ENCODE data around the gene ELOVL5.

ELOVL5 gene

GRCh38 chr6:53366128-53366641 lies 17.4 kb upstream of the ELOVL5 start:
- H4K91ac ChIP-seq (ENCODE audit: low read depth, low read length, poor library complexity): no peak overlapping the region
- no peak overlapping the region for H2BK120ac ChIP-seq (ENCODE audit: low read depth, low read length)
- H3K36me3 ChIP-seq (replicated peaks in 1 of 2; ENCODE audit: control insufficient read depth in 2 of 2, insufficient read depth in 2 of 2, low read length in 2 of 2): no peaks in the 10 kb centered on the region
- no peak overlapping the region for H3K4me2 ChIP-seq (ENCODE audit: insufficient read depth, low read length, poor library complexity, severe bottlenecking)
- no peak overlapping the region for H3K4me3 ChIP-seq (ENCODE audit: low read length in 2 of 2)
- no peak overlapping the region for H3K23ac ChIP-seq (ENCODE audit: low read depth, low read length, poor library complexity)
- no peak overlapping the region for H3K14ac ChIP-seq (ENCODE audit: low read length)
- H3K27me3 ChIP-seq (ENCODE audit: control insufficient read depth in 3 of 3, insufficient read depth in 3 of 3, low read depth in 1 of 3, low read length in 3 of 3): no peaks in the 10 kb centered on the region
- no CpG with 5 or more reads among the region's 4 CpGs for WGBS, 2 donors (ENCODE audit: extremely low coverage in 2 of 2, insufficient read length in 2 of 2, insufficient replicate concordance in 1 of 2)
- no peak overlapping the region for H2BK5ac ChIP-seq (ENCODE audit: low read length)
- peaks cover 3 to 9% of the 10 kb centered on the region in 2 donors for H3K9me3 ChIP-seq (replicated peaks in 1 of 2; ENCODE audit: control insufficient read depth in 2 of 2, insufficient read depth in 1 of 2, low read depth in 1 of 2, low read length in 2 of 2)
- no peak overlapping the region for H2AK5ac ChIP-seq (ENCODE audit: low read depth, low read length)
- H3K79me1 ChIP-seq (ENCODE audit: low read depth, low read length): no peaks in the 10 kb centered on the region
- no peak overlapping the region for H3K9ac ChIP-seq (ENCODE audit: low read depth, low read length, poor library complexity)
- H3K27ac ChIP-seq (replicated peaks; ENCODE audit: low read length): no peak overlapping the region
- peaks cover 3 to 8% of the 10 kb centered on the region in 2 donors for H3K4me1 ChIP-seq (ENCODE audit: control insufficient read depth in 2 of 2, insufficient read depth in 1 of 2, low read depth in 1 of 2, low read length in 2 of 2)
- no peak overlapping the region for H2AFZ ChIP-seq (ENCODE audit: low read length)
- no peak for DNase-seq (ENCODE audit: low spot score)
- no peak overlapping the region for H2BK12ac ChIP-seq (ENCODE audit: low read length)
- no peak overlapping the region for H4K8ac ChIP-seq (ENCODE audit: low read depth, low read length)
- H3K4ac ChIP-seq (ENCODE audit: low read length): no peak overlapping the region
- H2BK15ac ChIP-seq (ENCODE audit: low read length): no peak overlapping the region
- H3K18ac ChIP-seq (ENCODE audit: low read length): no peak overlapping the region

GRCh38 chr6:53363341-53364079 lies 14.8 kb upstream of the ELOVL5 start:
- no peak overlapping the region for H3K14ac ChIP-seq (ENCODE audit: low read length)
- H3K36me3 ChIP-seq (replicated peaks in 1 of 2; ENCODE audit: control insufficient read depth in 2 of 2, insufficient read depth in 2 of 2, low read length in 2 of 2): no peaks in the 10 kb centered on the region
- H2AFZ ChIP-seq (ENCODE audit: low read length): no peak overlapping the region
- DNase-seq (ENCODE audit: low spot score): no peak
- no peak overlapping the region for H2BK5ac ChIP-seq (ENCODE audit: low read length)
- H2BK120ac ChIP-seq (ENCODE audit: low read depth, low read length): no peak overlapping the region
- H3K4ac ChIP-seq (ENCODE audit: low read length): no peak overlapping the region
- H3K18ac ChIP-seq (ENCODE audit: low read length): peak overlapping the region; percentile 73
- H3K27ac ChIP-seq (replicated peaks; ENCODE audit: low read length): no peak overlapping the region
- no peak overlapping the region for H4K91ac ChIP-seq (ENCODE audit: low read depth, low read length, poor library complexity)
- H4K8ac ChIP-seq (ENCODE audit: low read depth, low read length): no peak overlapping the region
- no CpG with 5 or more reads among the region's 37 CpGs for WGBS, 2 donors (ENCODE audit: extremely low coverage in 2 of 2, insufficient read length in 2 of 2, insufficient replicate concordance in 1 of 2)
- peaks cover 13 to 14% of the 10 kb centered on the region in 2 donors for H3K4me1 ChIP-seq (ENCODE audit: control insufficient read depth in 2 of 2, insufficient read depth in 1 of 2, low read depth in 1 of 2, low read length in 2 of 2)
- H3K79me1 ChIP-seq (ENCODE audit: low read depth, low read length): no peaks in the 10 kb centered on the region
- peak overlapping the region; percentile 82 for H2AK5ac ChIP-seq (ENCODE audit: low read depth, low read length)
- H3K9ac ChIP-seq (ENCODE audit: low read depth, low read length, poor library complexity): no peak overlapping the region
- H2BK15ac ChIP-seq (ENCODE audit: low read length): no peak overlapping the region
- no peak overlapping the region for H3K23ac ChIP-seq (ENCODE audit: low read depth, low read length, poor library complexity)
- no peak overlapping the region for H3K4me3 ChIP-seq (ENCODE audit: low read length in 2 of 2)
- peak overlapping the region; percentile 60 for H2BK12ac ChIP-seq (ENCODE audit: low read length)
- peaks cover 3 to 9% of the 10 kb centered on the region in 2 donors for H3K9me3 ChIP-seq (replicated peaks in 1 of 2; ENCODE audit: control insufficient read depth in 2 of 2, insufficient read depth in 1 of 2, low read depth in 1 of 2, low read length in 2 of 2)
- H3K4me2 ChIP-seq (ENCODE audit: insufficient read depth, low read length, poor library complexity, severe bottlenecking): no peak overlapping the region
- H3K27me3 ChIP-seq (ENCODE audit: control insufficient read depth in 3 of 3, insufficient read depth in 3 of 3, low read depth in 1 of 3, low read length in 3 of 3): no peaks in the 10 kb centered on the region

GRCh38 chr6:53361549-53362031 lies 12.8 kb upstream of the ELOVL5 start:
- Histone ChIP-seq H2BK120ac (ENCODE audit: low read depth, low read length) (no peak overlapping the region), H3K79me1 (ENCODE audit: low read depth, low read length) (no peaks in the 10 kb centered on the region), H3K9ac (ENCODE audit: low read depth, low read length, poor library complexity) (no peak overlapping the region), H3K36me3 (replicated peaks in 1 of 2; ENCODE audit: control insufficient read depth in 2 of 2, insufficient read depth in 2 of 2, low read length in 2 of 2) (no peaks in the 10 kb centered on the region), H2AFZ (ENCODE audit: low read length) (peak overlapping the region; percentile 38), H2AK5ac (ENCODE audit: low read depth, low read length) (no peak overlapping the region), H3K27me3 (ENCODE audit: control insufficient read depth in 3 of 3, insufficient read depth in 3 of 3, low read depth in 1 of 3, low read length in 3 of 3) (no peaks in the 10 kb centered on the region), H3K18ac (ENCODE audit: low read length) (no peak overlapping the region), H3K27ac (replicated peaks; ENCODE audit: low read length) (no peak overlapping the region), H3K4me2 (ENCODE audit: insufficient read depth, low read length, poor library complexity, severe bottlenecking) (no peak overlapping the region), H2BK5ac (ENCODE audit: low read length) (no peak overlapping the region), H4K8ac (ENCODE audit: low read depth, low read length) (no peak overlapping the region), H4K91ac (ENCODE audit: low read depth, low read length, poor library complexity) (no peak overlapping the region), H3K4me3 (ENCODE audit: low read length in 2 of 2) (no peak overlapping the region), H3K23ac (ENCODE audit: low read depth, low read length, poor library complexity) (no peak overlapping the region), H3K9me3 (replicated peaks in 1 of 2; ENCODE audit: control insufficient read depth in 2 of 2, insufficient read depth in 1 of 2, low read depth in 1 of 2, low read length in 2 of 2) (peaks cover 3 to 9% of the 10 kb centered on the region in 2 donors), H3K4me1 (ENCODE audit: control insufficient read depth in 2 of 2, insufficient read depth in 1 of 2, low read depth in 1 of 2, low read length in 2 of 2) (peaks cover 16 to 20% of the 10 kb centered on the region in 2 donors), H3K4ac (ENCODE audit: low read length) (no peak overlapping the region), H2BK15ac (ENCODE audit: low read length) (no peak overlapping the region), H2BK12ac (ENCODE audit: low read length) (no peak overlapping the region), H3K14ac (ENCODE audit: low read length) (no peak overlapping the region)
- no peak for DNase-seq (ENCODE audit: low spot score)
- no CpG with 5 or more reads among the region's 4 CpGs for WGBS, 2 donors (ENCODE audit: extremely low coverage in 2 of 2, insufficient read length in 2 of 2, insufficient replicate concordance in 1 of 2)

DNA sequence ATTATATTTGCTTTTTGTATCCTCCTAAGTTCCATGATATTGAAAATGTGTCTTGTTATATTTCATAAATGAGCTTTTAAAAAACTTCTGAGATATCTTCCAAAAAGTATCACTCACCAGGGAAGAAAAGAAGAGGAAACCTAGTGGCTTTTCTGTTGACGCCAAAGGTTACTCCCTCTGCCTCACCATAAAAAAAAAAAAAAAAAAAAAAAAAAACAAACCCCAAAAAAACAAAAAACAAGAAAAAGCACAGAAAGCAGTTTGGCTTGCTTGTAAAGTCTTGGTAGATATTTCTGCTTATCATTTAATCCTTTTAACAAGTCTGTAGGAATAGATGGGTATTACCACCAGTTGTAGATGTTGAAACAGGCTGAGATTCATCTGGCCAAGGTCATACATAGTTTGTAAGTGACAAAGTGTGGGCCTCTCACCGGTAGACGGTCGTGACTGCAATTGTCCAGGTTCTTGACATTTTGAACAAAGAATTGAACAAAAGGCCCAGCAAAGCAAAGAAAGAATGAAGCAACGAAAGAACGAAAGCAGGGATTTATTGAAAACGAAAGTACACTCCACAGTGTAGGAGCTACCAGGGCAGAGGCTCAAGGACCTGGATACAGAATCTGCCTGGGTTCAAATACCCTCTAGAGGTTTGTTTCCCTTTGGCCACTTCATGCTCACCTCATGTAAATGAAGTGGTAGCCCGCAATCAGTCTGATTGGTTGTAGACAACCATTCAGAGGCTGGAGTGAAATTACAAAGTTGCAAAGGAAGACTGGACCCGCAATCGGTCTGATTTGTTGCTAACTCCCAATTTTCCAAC lies 11.6 kb upstream of the ELOVL5 start:
- H3K23ac ChIP-seq (ENCODE audit: low read depth, low read length, poor library complexity): no peak overlapping the region
- no peak for DNase-seq (ENCODE audit: low spot score)
- H3K27ac ChIP-seq (replicated peaks; ENCODE audit: low read length): no peak overlapping the region
- H3K9me3 ChIP-seq (replicated peaks in 1 of 2; ENCODE audit: control insufficient read depth in 2 of 2, insufficient read depth in 1 of 2, low read depth in 1 of 2, low read length in 2 of 2): peaks cover 3 to 9% of the 10 kb centered on the region in 2 donors
- H2AFZ ChIP-seq (ENCODE audit: low read length): peak overlapping the region; percentile 77
- no peak overlapping the region for H4K91ac ChIP-seq (ENCODE audit: low read depth, low read length, poor library complexity)
- no CpG with 5 or more reads among the region's 10 CpGs for WGBS, 2 donors (ENCODE audit: extremely low coverage in 2 of 2, insufficient read length in 2 of 2, insufficient replicate concordance in 1 of 2)
- H3K27me3 ChIP-seq (ENCODE audit: control insufficient read depth in 3 of 3, insufficient read depth in 3 of 3, low read depth in 1 of 3, low read length in 3 of 3): no peaks in the 10 kb centered on the region
- H2BK12ac ChIP-seq (ENCODE audit: low read length): no peak overlapping the region
- H2AK5ac ChIP-seq (ENCODE audit: low read depth, low read length): no peak overlapping the region
- no peak overlapping the region for H3K4ac ChIP-seq (ENCODE audit: low read length)
- no peak overlapping the region for H3K18ac ChIP-seq (ENCODE audit: low read length)
- peak overlapping the region in 1 of 2 donors; percentile 51 for H3K4me3 ChIP-seq (ENCODE audit: low read length in 2 of 2)
- H3K36me3 ChIP-seq (replicated peaks in 1 of 2; ENCODE audit: control insufficient read depth in 2 of 2, insufficient read depth in 2 of 2, low read length in 2 of 2): no peaks in the 10 kb centered on the region
- no peak overlapping the region for H2BK15ac ChIP-seq (ENCODE audit: low read length)
- no peak overlapping the region for H3K14ac ChIP-seq (ENCODE audit: low read length)
- no peaks in the 10 kb centered on the region for H3K79me1 ChIP-seq (ENCODE audit: low read depth, low read length)
- peaks cover 16 to 20% of the 10 kb centered on the region in 2 donors for H3K4me1 ChIP-seq (ENCODE audit: control insufficient read depth in 2 of 2, insufficient read depth in 1 of 2, low read depth in 1 of 2, low read length in 2 of 2)
- H4K8ac ChIP-seq (ENCODE audit: low read depth, low read length): no peak overlapping the region
- peak overlapping the region; percentile 76 for H3K4me2 ChIP-seq (ENCODE audit: insufficient read depth, low read length, poor library complexity, severe bottlenecking)
- no peak overlapping the region for H2BK120ac ChIP-seq (ENCODE audit: low read depth, low read length)
- no peak overlapping the region for H2BK5ac ChIP-seq (ENCODE audit: low read length)
- no peak overlapping the region for H3K9ac ChIP-seq (ENCODE audit: low read depth, low read length, poor library complexity)
